ENCODE results near the gene SLC25A48. TPM values are rescaled to one million over a fixed set of nuclear protein-coding genes. Genes with fewer than 3 reads are reported as not detected.

The SLC25A48 gene
- total RNA-seq, 1 donor from 2014 or later = not detected

- Mint-ChIP-seq H3K27ac (no peak overlapping the region), H3K27me3 (peaks cover 22% of the 10 kb centered on the region), H3K4me3 (no peak overlapping the region), H3K36me3 (ENCODE audit: low read depth) (no peaks in the 10 kb centered on the region), H3K4me1 (peaks cover 3% of the 10 kb centered on the region), H3K9me3 (no peaks in the 10 kb centered on the region)
- ChIA-PET POLR2A (no interaction called here), CTCF (no interaction called here)
- TF ChIP-seq CTCF (IDR thresholded peaks at IDR 0.05) = no peak
- intact Hi-C loops (cut with micrococcal nuclease) = no loop called here
- ATAC-seq (ENCODE audit: low read depth) = no peak
- DNase-seq = no peak
Measured at GRCh38 chr5:135934939-135935338, 100.5 kb downstream of the SLC25A48 start.

- CTCF ChIA-PET = no interaction called here
Measured at GRCh38 chr5:135937245-135937911, 102.9 kb downstream of the SLC25A48 start.

More at GRCh38 chr5:135937245-135937911, 102.9 kb downstream of the SLC25A48 start:
- ATAC-seq (ENCODE audit: low read depth) = no peak
- Mint-ChIP-seq H3K4me3 (no peak overlapping the region), H3K4me1 (no peaks in the 10 kb centered on the region), H3K9me3 (no peaks in the 10 kb centered on the region), H3K27me3 (peaks cover 10% of the 10 kb centered on the region), H3K27ac (no peak overlapping the region), H3K36me3 (ENCODE audit: low read depth) (no peaks in the 10 kb centered on the region)
- no peak for DNase-seq
- no peak for TF ChIP-seq CTCF (IDR thresholded peaks at IDR 0.05)
- POLR2A ChIA-PET = no interaction called here
- intact Hi-C loops (cut with micrococcal nuclease) = no loop called here

Other genes with a start within 250 kb of the SLC25A48 start
- not detected in 2 replicates for gene IL9, start 61.2 kb downstream of the SLC25A48 start, total RNA-seq
- gene LECT2, start 120.3 kb downstream of the SLC25A48 start, total RNA-seq = not detected in 2 replicates
- gene TGFBI, start 194.3 kb downstream of the SLC25A48 start, total RNA-seq = 1.1 and 1.3 TPM in 2 replicates